22Rv1 (cell line): ENCODE measurements around the gene KRTAP5-2.

Source experiments
- CTCF ChIP-seq: fragments of 450-650 bp; IDR thresholded peaks from 2 replicates; pipeline ENCODE4 v1.5.1; 2017; ENCODE audit warnings: mild to moderate bottlenecking
- ZFX ChIP-seq: fragments of 450-650 bp; IDR thresholded peaks from 2 replicates; pipeline ENCODE4 v1.6.1; 2017; ENCODE audit warnings: antibody characterized with exemption, borderline replicate concordance

- TF ChIP-seq CTCF (no peak), ZFX (no peak)
Observed at GRCh38 chr11:1558775-1559110, 39.4 kb downstream of the KRTAP5-2 start.
